Measurements from ENCODE around the gene GFOD1. TPM values are rescaled to one million over a fixed set of nuclear protein-coding genes. Genes with fewer than 3 reads are reported as not detected.
A peak's percentile ranks its signal among the peaks of the same experiment; 100 is the strongest.

The GFOD1 gene
- total RNA-seq, 2 donors from 2014 or later: 10.0 to 12.2 TPM

- Histone ChIP-seq H3K27me3 (replicated peaks; ENCODE audit: insufficient read depth) (no peaks in the 10 kb centered on the region), H3K4me1 (replicated peaks) (no peaks in the 10 kb centered on the region), H3K36me3 (no peaks in the 10 kb centered on the region), H3K4me3 (no peak overlapping the region), H3K9me3 (no peaks in the 10 kb centered on the region), H3K27ac (no peak overlapping the region)
- TF ChIP-seq, protein P1, sequence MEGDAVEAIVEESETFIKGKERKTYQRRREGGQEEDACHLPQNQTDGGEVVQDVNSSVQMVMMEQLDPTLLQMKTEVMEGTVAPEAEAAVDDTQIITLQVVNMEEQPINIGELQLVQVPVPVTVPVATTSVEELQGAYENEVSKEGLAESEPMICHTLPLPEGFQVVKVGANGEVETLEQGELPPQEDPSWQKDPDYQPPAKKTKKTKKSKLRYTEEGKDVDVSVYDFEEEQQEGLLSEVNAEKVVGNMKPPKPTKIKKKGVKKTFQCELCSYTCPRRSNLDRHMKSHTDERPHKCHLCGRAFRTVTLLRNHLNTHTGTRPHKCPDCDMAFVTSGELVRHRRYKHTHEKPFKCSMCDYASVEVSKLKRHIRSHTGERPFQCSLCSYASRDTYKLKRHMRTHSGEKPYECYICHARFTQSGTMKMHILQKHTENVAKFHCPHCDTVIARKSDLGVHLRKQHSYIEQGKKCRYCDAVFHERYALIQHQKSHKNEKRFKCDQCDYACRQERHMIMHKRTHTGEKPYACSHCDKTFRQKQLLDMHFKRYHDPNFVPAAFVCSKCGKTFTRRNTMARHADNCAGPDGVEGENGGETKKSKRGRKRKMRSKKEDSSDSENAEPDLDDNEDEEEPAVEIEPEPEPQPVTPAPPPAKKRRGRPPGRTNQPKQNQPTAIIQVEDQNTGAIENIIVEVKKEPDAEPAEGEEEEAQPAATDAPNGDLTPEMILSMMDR (IDR thresholded peaks at IDR 0.05): no peak
- TF ChIP-seq POLR2AphosphoS5 (IDR thresholded peaks at IDR 0.05) (no peak), POLR2A (IDR thresholded peaks at IDR 0.05) (no peak)
- intact Hi-C loops (cut with DNase I): loop anchor here (5.0 to 10.0 kb wide), 5 partner anchors 37 to 152 kb away; partner anchors contain the start of gene SIRT5
- WGBS: 89% methylated on average over 8 of the region's 8 CpGs
- no peak for DNase-seq (ENCODE audit: low spot score)
Measured at GRCh38 chr6:13488896-13489237, 1.5 kb upstream of the GFOD1 start.

GRCh38 chr6:13488015-13488895 is 855 bp upstream of the GFOD1 start:
- Histone ChIP-seq H3K4me3 (peak overlapping the region; percentile 66 to 73), H3K9me3 (no peaks in the 10 kb centered on the region), H3K4me1 (replicated peaks) (no peaks in the 10 kb centered on the region), H3K27me3 (replicated peaks; ENCODE audit: insufficient read depth) (no peaks in the 10 kb centered on the region), H3K27ac (peak overlapping the region; percentile 62 to 77), H3K36me3 (no peaks in the 10 kb centered on the region)
- WGBS: 16% methylated on average over 50 of the region's 57 CpGs
- intact Hi-C loops (cut with DNase I): loop anchor here (5.0 to 10.0 kb wide), 5 partner anchors 36 to 151 kb away; partner anchors contain the start of gene SIRT5
- DNase-seq (ENCODE audit: low spot score): peak; percentile 26
- no peak for TF ChIP-seq POLR2AphosphoS5 (IDR thresholded peaks at IDR 0.05)
- TF ChIP-seq POLR2A (IDR thresholded peaks at IDR 0.05): no peak
- TF ChIP-seq, protein P1 (IDR thresholded peaks at IDR 0.05): no peak

- H3K4me3 ChIP-seq: peak overlapping the region; percentile 66 to 73
- intact Hi-C loops (cut with DNase I): loop anchor here (5.0 to 10.0 kb wide), 5 partner anchors 34 to 149 kb away; partner anchors contain the start of gene SIRT5
- peak overlapping the region; percentile 83 to 84 for H3K27ac ChIP-seq
- 2% methylated on average over 30 of the region's 39 CpGs for WGBS
- no peaks in the 10 kb centered on the region for H3K9me3 ChIP-seq
- TF ChIP-seq, protein P1 (IDR thresholded peaks at IDR 0.05): no peak
- TF ChIP-seq POLR2A (IDR thresholded peaks at IDR 0.05) (no peak), POLR2AphosphoS5 (IDR thresholded peaks at IDR 0.05) (no peak)
- H3K36me3 ChIP-seq: no peaks in the 10 kb centered on the region
- no peaks in the 10 kb centered on the region for H3K4me1 ChIP-seq (replicated peaks)
- no peaks in the 10 kb centered on the region for H3K27me3 ChIP-seq (replicated peaks; ENCODE audit: insufficient read depth)
- DNase-seq (ENCODE audit: low spot score): peak; percentile 15
Measured at GRCh38 chr6:13486679-13487121, 700 bp downstream of the GFOD1 start.

- DNase-seq (ENCODE audit: low spot score): peak; percentile 12
- Histone ChIP-seq H3K9me3 (no peaks in the 10 kb centered on the region), H3K27me3 (replicated peaks; ENCODE audit: insufficient read depth) (no peaks in the 10 kb centered on the region), H3K4me3 (peak overlapping the region; percentile 66 to 73), H3K27ac (peak overlapping the region; percentile 83 to 84), H3K4me1 (replicated peaks) (no peaks in the 10 kb centered on the region), H3K36me3 (no peaks in the 10 kb centered on the region)
- WGBS: 3% methylated on average over 38 of the region's 38 CpGs
- TF ChIP-seq, protein P1 (IDR thresholded peaks at IDR 0.05): no peak
- TF ChIP-seq POLR2A (IDR thresholded peaks at IDR 0.05): no peak
- no peak for TF ChIP-seq POLR2AphosphoS5 (IDR thresholded peaks at IDR 0.05)
- intact Hi-C loops (cut with DNase I): loop anchor here (5.0 to 10.0 kb wide), 5 partner anchors 34 to 149 kb away; partner anchors contain the start of gene SIRT5
Measured at GRCh38 chr6:13485923-13486562, 1.4 kb downstream of the GFOD1 start.
